Measurements from ENCODE around the gene MAP2K6.

DNA sequence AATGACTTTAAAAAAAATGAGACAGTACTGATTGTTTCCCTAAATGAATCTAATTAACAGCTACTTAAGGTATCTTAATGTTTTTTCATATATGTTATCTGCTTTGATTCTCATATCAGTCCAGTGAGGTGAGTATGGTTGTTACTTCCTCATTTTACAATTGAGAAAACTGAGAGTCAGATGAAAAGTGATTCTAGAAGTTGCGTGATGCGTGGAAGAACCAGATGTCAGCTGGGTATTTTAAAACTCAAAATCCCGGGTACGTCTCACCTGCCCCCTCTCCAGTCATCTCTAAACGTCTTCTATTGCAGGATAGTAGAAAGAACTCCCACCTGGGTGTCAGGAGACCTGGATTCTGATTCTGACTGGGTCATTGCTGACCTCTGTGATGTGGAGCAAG, 89.2 kb downstream of the MAP2K6 start:
- no peak for TF ChIP-seq EZH2phosphoT487 (IDR thresholded peaks at IDR 0.05; ENCODE audit: insufficient read depth, low read depth)
- no peak for TF ChIP-seq EZH2 (IDR thresholded peaks at IDR 0.05; ENCODE audit: insufficient read depth, poor library complexity, severe bottlenecking)
